HG03097 (cell line): ENCODE measurements around the gene IFITM5.

ENCODE experiments used
- ATAC-seq: cut with Tn5 transposase; IDR thresholded peaks from one replicate; pipeline ENCODE4 v1.9.1; 2021; ENCODE audit not compliant: unreplicated experiment, low FRiP score

Gene IFITM5

DNA sequence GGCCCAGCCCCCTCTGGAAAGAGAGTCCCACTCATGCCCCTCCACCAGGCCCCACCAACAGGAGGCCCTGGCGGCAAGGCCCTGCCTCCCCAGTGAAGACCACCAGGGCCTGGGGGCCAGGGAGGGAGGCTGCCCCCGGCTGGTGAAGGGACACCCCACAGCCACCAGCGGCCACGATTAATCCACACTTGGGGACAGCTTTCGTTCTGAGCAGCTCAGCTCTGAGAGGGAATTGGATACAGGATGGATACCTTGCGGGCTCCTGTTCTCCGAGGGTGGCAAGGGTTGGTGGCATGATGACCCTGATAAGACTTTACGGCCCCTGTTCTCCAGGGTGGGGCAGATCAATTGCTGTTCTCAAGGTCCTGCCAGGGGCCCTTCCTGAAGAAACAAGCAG lies 28.0 kb downstream of the IFITM5 start:
- ATAC-seq, result no peak

DNA sequence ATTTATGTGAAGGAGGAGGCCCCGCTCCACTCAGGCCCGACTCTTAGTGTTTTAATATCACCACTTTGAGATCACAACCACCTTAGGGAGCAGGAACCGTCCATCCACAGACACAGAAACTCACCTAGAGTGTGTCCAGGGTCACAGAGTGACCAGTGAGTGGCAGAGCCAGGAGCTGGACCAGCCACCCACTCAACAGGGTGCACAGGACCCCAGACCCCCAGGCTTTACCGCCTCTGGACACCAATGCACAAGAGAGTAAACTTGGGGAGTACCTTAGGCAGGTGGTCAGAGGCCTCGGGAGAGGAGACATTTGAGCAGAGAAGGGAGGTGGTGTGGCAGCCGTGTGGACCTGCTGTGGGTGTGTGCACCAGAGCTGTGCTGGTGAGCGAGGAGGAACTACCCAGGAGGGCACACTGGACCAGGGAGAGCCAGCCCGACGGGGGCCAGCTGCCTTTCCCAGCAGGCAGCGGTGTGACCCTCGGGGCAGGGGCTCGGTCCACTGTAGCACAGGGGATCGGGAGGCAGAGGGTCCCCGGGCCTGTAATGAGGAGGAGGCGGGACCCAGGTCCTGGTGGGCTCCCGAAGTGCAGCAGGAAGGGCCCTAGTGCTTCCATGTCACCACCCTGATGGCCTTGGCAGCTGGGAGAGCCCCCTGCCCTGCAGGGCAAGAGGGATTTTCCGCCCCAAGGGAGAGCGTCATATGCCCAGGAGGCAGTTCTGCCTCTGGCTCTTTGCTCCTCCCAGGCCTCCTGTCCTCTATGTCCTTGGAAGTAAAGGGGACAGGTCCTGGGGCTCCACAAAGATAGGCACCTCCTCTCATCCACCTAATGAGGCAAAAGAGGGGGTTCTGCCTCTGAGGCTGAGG lies 28.6 kb downstream of the IFITM5 start:
- no peak for ATAC-seq

DNA sequence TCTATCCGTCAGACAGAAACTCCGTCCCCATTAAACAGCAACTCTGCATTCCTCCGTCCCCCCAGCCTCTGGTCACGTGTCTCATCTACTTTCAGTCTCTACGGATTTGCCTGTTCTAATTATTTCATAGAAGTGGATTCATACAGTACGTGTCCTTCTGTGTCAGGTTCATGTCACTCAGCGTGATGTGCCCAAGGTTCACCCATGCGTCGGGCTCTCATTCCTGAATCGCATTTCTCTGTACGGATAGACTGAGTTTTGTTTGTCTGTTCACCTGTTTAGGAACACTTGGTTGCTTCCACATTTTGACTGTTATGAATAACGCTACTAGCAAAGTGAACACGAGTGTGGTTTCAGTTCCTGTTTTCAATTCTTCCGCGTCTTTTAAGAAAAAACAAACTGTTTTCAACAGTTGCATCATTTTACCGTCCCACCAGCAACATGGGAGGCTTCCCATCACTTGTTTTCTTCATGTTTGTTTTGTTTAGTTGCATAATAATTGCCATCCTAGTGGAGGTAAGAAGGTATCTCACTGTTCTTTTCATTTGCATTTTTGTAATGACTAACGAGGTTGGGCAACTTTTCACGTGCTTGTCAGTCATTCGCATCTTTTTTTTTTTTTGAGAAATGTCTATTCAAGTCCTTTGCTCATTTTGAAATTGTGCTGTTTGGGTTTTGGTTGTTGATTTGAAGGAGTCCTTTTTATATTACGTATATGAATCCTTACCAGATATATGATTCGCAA lies 30.0 kb downstream of the IFITM5 start:
- ATAC-seq, result peak; percentile 62

DNA sequence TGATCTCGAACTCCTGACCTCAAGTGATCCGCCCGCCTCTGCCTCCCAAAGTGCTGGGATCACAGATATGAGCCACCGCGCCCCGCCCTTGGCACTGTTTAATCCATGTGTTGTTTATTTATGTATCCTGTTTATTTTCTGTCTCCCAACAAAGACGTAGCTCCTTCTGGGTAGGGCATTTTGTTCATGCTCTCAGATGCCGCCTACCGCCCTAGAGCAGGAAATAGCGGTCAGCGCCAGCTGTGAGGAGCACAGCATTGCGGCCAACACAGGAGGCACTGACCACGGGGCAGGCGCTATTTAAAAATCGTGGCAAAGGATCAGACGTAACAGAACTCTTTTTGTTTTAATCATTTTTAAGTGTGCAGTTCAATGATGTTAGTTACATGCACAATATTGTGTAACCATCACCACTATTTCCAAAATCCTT lies 30.6 kb downstream of the IFITM5 start:
- peak; percentile 46 for ATAC-seq

DNA sequence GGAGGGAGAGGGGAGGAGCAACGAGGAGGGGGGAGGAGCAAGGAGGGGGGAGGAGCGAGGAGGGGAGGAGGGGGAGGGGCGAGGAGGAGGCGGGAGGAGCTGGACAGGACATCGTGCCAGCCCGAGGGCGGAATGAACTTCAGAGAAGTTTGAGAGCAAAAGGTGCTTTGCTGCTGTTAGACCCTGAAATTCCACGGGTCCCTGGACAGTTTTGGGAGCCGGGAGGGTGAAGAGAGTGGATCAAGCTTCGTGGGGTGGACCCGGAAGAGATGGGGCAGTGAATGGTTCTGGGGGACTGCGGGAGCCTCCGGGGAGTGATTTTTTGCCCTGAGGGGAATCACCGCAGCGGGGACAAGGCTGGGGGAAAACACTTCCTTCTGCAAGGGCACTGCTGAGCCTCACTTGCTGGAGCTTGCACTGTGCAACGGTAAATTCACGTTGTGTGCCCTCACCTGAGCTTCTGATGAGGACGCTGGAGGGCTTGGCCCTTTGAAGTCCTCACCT lies 31.8 kb downstream of the IFITM5 start:
- no peak for ATAC-seq

DNA sequence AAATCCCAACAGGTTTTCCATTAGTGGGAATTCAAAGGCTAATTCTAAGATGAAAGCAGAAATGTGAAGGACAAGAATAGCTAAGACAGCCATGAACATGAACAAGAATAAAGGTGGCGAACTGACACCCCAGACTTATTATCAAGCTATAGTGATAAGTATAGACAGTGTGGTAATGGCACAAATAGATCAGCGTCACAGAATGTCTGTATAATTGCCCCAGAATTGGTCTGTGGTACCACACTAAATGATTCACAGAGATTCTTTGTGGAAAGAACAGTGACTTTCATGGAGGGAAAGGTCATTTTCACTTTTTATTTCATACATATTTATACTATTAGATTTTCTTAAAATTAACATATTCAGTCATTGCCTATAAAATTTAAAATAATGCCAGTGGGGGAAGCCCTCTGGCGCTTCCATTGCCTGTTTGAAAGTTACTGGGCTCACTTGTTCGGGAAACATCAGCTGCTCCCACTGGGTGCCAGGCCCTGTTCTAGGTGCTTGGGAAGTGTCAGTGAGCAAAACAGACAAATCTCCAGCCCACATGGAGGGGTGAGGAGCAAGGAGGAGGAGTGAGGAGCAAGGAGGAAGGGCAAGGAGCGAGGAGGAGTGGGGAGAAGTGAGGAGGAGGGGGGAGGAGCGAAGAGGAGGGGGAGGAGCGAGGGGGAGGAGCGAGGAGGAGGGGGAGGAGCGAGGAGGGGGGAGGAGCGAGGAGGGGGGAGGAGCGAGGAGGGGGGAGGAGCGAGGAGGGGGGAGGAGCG lies 32.5 kb downstream of the IFITM5 start:
- ATAC-seq, result no peak

DNA sequence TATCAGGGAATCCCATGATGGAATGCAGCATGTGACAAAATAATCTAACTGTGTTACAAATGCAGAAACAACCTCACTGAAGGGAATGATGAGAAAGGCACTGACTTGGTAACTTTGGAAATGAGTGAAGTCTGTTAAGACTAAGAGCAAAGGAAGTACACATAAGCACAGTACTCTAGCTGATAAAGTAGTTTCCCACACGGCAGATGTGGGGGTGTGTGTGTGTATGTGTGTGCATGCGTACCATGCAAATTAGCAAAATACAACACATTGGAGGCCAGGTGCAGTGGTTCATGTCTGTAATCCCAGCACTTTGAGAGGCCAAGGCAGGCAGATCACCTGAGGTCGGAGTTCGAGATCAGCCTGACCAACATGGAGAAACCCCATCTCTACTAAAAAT lies 37.7 kb downstream of the IFITM5 start:
- ATAC-seq, result no peak

DNA sequence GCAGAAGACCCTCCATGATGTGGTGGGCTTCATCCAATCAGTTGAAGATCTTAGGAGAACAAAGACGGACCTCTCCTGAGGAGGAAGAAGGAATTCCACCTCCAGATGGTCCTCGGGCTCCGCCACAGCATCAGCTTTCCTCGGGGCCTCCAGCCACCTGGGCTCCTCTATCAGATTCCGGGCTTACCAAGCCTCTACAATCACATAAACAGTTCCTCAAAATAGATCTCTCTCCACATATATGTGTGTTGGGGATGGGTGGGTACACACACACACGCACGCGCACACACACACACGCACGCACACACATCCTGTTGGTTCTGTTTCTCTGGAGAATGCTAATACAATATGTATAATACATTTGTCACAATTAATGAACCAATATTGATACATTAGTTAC lies 39.9 kb downstream of the IFITM5 start:
- no peak for ATAC-seq

DNA sequence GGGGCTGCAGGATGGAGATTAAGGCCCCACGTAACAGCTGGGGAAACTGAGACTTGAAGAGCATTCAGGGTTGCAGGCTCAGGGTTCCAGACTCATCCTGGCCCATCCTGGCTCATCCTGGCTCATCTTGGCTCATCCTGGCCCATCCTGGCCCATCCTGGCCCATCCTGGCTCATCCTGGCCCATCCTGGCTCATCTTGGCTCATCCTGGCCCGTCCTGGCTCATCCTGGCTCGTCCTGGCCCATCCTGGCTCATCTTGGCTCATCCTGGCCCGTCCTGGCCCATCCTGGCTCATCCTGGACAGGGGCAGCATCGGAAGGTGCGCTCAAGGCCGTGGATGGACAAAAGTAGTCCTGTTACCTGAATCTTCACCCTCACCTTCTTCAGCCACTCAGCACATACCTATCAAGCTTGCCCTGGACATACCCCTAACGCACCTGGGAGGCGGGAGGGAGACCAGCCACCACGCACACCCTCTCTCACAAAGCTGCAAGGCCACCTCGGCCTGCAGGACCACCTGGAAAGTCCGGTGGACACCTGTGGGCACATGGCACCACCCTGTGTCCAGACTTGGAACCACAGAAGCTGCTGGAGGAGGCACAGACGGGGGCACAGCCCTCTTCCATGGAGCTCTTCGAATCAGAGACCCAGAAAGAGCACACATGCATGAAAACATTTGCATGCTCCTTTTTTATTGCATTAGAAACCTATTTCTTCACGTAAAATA lies 41.4 kb downstream of the IFITM5 start:
- no peak for ATAC-seq

DNA sequence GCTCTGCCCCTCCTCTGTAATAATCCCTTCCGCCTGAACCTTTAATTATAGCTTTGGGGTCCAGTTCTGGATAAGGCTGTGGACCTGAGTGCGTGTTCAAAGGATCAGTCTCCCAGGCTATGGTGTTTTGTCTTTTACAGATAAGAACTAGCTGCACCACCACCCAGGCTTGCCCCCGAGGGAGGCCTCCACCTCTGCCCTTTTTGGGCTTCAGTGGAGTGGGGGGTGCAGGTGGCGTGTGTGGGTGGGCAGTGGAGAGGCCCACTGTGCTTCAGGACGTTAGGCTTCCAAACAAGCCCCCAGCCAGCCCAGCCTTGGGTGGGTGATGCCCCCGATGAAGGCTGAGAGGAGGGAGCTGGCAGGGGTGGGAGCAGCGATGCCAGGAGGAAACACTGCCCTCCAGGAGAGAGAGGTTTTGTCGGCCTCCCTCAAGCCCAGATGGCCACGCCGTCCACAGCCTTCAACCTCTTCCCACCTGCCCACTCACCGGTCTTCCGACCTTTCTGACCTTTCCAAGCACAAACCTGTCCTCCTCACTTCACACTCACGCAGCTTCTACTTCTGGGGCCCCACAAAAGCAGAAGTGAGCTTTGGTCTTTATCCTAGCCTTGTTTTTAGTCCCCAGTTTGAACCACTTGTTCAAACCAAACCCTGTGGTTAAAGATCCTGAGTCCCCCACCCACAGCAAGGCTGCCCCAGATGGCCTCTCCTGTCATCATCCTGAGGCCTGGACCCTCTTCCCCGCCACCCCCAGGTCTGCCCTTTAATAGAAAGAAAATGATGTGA lies 42.2 kb downstream of the IFITM5 start:
- ATAC-seq, result no peak

DNA sequence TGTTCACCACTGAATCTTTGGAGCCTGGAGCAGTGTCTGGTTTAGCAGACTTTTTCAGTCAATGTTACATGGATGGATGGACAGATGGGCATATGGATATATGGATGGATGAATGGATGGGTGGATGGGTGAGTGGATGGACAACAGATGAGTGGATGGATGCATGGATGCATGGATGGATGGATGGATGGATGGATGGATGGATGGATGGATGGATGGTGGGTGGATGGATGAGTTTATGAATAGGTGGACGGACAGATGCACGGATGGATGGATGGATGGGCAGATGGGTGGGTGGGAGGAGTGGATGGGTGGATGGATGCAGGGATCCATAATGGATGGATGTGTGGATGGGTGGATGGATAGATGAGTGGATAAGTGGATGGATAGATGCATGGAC lies 43.5 kb downstream of the IFITM5 start:
- ATAC-seq, result no peak

DNA sequence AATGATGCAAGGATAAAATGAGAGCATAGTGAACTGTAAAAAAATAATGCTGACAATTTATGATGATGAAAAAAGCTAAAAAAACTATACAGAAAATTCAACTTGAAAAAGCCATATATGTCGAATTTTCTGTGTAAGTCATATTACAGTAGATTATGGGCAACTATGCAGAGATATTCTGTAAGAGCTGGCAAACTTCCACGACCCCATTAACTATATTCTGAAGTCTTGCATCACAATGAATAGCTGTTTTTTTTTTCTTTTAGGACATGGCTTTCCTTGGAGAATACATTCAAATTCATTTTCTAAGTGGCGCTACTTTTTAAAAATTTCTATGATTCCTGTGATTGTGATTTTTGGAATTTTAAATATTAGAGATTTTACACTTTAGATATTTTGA lies 44.1 kb downstream of the IFITM5 start:
- no peak for ATAC-seq

DNA sequence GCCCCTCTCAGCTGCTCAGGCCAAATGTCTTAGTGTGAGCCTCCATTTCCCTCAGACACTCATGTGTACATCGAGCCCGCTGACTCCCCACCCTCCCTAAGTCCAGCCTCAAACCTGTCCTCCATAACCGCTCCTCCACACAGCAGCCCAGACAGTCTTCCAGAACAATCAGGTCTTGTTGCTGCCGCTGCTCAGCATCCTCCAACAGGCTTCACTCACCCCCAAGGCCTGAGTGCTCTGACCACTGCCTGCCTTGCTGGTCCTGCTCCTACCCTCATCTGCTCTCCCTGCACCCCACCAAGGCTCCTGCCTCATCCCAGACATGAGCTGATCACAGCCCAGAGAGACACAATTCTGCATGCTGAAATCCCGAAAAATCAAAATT lies 45.4 kb downstream of the IFITM5 start:
- ATAC-seq, result no peak

DNA sequence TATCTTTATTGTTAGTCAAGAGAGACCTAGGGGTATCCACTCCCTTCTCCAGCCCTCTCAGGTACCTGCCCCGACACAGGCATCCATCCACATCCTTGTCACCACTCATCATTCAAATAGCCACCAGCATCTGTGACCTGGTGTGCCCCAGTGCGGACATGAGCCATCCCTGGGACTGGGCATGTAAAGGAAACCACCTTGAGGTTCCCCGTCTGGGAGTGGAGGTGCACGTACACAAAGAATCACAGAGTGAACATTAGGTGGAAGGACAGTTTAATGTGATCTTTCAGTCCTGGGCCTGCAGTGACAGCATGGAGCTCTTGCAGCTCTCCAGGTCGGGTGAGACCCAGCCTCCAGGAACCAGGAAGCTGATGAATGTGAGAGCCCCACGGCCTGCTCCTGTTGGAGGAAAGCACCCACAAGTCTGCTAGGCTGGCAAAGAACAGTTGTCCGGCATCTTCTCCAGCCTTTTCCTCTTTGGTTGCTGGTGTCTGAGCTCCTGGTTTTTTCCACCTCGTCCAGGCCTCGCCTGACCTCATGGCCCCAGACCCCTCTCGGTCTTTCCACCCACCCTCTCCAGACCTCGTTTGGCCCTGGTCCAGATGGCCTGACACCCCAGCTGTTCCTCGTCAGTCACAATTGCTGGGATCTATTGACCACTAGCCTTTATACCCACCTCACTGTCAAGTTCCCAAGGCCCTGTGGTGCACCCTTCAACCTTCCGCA lies 46.0 kb downstream of the IFITM5 start:
- no peak for ATAC-seq

DNA sequence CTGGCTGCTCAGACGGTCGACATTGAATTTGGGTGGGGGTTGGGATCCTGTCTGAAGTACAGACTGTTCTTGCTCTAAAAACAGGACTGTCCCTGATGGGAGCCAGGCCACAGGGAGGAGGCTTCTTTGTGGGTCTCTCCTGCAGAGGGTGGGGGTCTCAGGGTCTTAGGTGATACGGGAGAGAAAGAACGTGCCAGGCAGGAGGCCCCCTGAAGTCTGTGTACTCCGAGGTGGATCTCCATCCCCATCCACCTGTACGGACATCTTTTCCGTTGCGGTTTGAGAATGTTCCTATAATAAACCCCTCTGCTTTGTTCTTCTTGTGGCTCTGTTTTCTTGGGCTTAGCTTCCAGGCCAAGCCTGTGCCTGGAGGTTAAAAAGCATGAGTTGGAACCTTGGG lies 46.7 kb downstream of the IFITM5 start:
- no peak for ATAC-seq

DNA sequence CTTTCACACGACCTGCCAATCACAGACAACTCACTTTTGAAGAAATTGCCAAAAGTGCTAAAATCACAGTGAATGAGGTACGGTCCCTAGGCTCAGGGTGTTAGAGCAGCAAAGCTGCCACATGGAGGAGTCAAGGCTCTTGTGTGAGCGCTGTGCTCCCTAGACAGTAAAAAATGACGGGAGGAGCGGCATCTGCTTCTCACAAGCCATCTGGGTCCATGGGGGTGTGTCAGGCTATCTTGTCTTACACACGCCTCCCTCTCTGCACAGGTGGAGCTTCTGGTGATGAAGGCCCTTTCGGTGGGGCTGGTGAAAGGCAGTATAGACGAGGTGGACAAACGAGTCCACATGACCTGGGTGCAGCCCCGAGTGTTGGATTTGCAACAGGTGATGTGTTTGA lies 47.8 kb downstream of the IFITM5 start:
- ATAC-seq, result no peak

DNA sequence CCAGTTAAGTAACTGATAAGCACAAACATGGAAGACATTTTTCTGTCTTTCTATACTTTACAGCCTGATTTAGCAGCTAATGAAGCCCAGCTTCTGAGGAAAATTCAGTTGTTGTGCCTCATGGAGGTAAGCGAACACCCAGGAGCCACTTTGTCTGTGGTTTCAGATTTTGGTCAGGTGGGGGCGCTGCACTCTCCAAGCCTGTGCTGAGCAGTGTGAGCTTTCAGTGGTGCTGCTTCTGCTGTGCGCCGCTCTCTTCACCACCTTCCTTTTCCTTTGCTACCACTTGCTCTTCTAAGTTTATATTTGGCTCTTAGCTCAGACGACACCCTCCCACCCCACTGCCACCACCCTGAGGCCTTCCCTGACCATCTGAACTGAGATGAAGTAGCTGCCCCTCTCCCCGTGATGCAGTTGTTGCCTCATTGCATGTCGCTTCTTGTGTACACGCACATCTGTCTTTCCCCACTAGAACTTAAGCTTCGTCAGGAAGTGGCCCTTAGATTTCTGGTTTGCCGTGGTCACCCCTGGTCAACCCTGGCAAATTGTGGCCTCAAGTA lies 48.5 kb downstream of the IFITM5 start:
- ATAC-seq, result no peak

DNA sequence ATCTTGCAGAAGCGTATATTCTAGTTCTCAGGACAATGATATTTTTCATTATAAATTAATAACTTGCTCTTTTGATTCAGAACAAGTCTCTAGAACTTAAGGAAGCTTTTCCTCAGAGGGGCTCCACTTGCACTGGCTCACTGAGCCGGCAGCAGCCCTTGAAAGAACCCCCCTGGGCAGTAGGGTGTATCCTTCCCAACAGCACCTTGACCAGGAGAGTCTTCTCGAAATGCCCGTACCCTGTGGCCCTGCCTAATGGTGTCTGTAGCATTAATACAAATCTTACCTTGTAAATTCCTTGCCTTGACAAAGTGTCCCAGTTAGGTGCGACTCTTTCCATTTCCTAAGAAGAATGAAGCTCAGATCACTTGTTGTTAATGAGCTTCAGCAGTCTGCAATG lies 49.1 kb downstream of the IFITM5 start:
- no peak for ATAC-seq

DNA sequence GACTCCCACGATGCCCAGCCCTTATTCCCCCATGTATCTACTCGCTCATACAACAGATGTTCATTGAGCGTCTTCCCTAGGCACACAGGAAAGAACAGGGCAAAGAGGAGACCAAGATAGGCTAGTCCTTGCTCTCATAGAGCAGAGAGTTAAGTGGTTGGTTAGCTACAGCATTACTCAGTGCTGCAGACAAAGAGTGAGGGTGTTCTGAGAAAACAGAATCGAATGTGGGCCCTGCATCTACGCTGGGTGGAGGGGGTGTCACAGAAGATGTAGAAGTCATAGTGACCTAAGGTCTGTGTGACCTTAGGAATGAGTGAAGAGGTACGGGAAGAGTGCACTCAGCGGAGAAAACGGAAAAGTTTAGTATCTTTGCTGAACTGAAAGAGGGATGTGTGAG lies 50.3 kb downstream of the IFITM5 start:
- no peak for ATAC-seq
